ENCODE measurements around the gene PHPT1.

GRCh38 chr9:136831720-136832104, 17.5 kb upstream of the PHPT1 start:
- TF ChIP-seq GATA3 (IDR thresholded peaks at IDR 0.05; ENCODE audit: low read depth, low read length) (no peak), GATA2 (IDR thresholded peaks at IDR 0.05; ENCODE audit: low read depth, low read length) (no peak)

All from SH-SY5Y (cell line).